Neural crest cell (in vitro differentiated cells): ENCODE results near the gene TAF5L. TPM values are rescaled to one million over a fixed set of nuclear protein-coding genes. Genes with fewer than 3 reads are reported as not detected.

Experiments used
- DNase-seq: peaks from one replicate; pipeline ENCODE4 v3.0.0; 2021; ENCODE audit warnings: low read depth, mixed read lengths, low spot score
- H3K27ac Mint-ChIP-seq: one replicate; pipeline ENCODE4 v1.8.0; 2021; ENCODE audit warnings: mild to moderate bottlenecking, mixed read lengths; ENCODE audit not compliant: unreplicated experiment
- H3K27me3 Mint-ChIP-seq: 2 replicates; pipeline ENCODE4 v1.8.0; 2021; ENCODE audit warnings: low read depth, mild to moderate bottlenecking, mixed read lengths
- H3K36me3 Mint-ChIP-seq: 2 replicates; pipeline ENCODE4 v1.8.0; 2021; ENCODE audit warnings: low read depth, mild to moderate bottlenecking, mixed read lengths
- H3K4me1 Mint-ChIP-seq: 2 replicates; pipeline ENCODE4 v1.8.0; 2021; ENCODE audit warnings: mixed read lengths
- H3K4me3 Mint-ChIP-seq: one replicate; pipeline ENCODE4 v1.8.0; 2021; ENCODE audit warnings: mild to moderate bottlenecking, mixed read lengths
- H3K9me3 Mint-ChIP-seq: 2 replicates; pipeline ENCODE4 v1.8.0; 2021; ENCODE audit warnings: mixed read lengths
- total RNA-seq: library from RNA; stranded (reverse); gene quantifications from 2 replicates; pipeline ENCODE4 v1.2.1, GENCODE V29; 2021
- TF ChIP-seq, protein P1 (sequence below): fragments of 200-600 bp; sonication (generic); conservative IDR thresholded peaks from 2 replicates; pipeline ENCODE4 v1.5.0; 2021; ENCODE audit warnings: antibody characterized with exemption, mild to moderate bottlenecking

Gene TAF5L
- total RNA-seq, 1 donor from 2014 or later = 29.7 TPM

DNA sequence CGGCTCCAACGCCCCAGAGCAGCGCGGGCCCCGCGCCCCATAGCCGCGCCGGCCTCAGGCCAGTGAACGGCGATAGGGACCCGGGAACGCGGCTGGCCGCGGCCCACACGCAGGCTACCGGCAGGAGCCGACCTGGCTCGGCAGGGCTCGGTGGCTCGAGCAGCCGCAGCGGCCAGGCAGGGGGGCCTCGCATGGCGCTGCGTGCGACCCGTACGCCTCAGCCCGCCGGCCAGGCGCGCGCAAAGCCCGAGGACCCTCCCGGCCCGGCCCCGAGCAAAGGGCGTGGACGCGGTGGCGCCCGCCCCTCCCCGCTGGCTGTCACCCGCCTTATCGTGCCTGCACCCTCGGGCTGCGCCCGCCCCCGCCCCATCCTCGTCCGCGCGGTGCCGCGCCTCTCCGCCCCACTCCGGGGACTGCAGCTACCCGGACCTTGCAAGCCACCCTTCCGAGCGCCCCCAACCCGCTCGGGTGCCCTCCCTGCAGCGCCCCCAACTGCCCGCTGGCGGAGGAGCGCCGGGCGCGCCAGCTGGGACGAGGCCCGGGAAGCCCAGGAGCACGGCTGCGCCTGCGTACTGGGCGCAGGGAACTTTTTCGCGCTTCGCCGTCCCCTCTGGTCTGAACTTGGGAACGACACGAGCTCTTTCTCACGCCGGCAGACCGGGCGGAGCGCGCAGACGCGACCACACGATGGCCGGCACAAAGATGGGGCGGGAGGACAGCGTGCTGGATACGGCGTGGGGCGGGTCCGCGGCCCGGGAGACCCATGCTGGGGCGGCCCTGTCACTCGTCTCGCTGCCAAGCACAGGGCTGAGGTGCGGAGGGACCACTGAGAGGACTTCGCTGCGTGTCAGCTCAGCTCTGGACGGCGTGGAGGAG lies 67.2 kb downstream of the TAF5L start, which contains the start of gene ABCB10:
TSS of gene ABCB10 (minus strand) at position 248 of the 876 bp plus-strand sequence. CDS start at position 193, 55 bp downstream.
- H3K4me3 Mint-ChIP-seq = peak within 1 kb of the TSS; percentile 95
- H3K9me3 Mint-ChIP-seq = no peaks in the 10 kb centered on the region
- peaks cover 47% of the 10 kb centered on the region for H3K4me1 Mint-ChIP-seq
- H3K27me3 Mint-ChIP-seq = no peaks in the 10 kb centered on the region
- H3K27ac Mint-ChIP-seq = peak within 1 kb of the TSS; percentile 82
- TF ChIP-seq, protein P1, sequence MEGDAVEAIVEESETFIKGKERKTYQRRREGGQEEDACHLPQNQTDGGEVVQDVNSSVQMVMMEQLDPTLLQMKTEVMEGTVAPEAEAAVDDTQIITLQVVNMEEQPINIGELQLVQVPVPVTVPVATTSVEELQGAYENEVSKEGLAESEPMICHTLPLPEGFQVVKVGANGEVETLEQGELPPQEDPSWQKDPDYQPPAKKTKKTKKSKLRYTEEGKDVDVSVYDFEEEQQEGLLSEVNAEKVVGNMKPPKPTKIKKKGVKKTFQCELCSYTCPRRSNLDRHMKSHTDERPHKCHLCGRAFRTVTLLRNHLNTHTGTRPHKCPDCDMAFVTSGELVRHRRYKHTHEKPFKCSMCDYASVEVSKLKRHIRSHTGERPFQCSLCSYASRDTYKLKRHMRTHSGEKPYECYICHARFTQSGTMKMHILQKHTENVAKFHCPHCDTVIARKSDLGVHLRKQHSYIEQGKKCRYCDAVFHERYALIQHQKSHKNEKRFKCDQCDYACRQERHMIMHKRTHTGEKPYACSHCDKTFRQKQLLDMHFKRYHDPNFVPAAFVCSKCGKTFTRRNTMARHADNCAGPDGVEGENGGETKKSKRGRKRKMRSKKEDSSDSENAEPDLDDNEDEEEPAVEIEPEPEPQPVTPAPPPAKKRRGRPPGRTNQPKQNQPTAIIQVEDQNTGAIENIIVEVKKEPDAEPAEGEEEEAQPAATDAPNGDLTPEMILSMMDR = peak; percentile 80
- DNase-seq = peak; percentile 98
- H3K36me3 Mint-ChIP-seq = no peaks in the 10 kb centered on the region

DNA sequence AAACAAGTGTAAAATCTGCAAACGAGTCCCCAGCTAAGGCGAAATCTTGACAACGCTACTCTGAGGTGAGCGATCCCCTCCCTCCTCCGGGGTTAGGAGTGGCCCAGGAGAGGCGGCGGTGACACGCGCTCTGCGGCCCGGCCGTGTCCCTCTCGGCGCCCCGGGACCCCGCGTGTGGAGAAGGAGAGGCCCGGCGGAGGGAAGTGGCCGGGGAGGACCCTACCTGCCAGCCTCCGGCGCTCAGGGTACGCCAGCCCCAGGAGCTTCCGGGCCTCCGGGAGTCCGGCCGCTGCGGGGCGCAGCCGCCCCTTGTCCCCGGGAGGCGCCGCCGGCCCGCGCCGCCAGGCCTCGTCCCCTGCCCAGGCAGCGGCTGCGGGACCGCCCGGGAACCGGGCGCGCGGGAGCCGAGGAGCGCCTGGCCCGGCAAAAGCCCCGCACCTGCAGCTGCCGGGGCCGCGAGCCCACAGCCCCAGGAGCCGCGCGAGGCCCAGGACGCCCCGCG lies 68.0 kb downstream of the TAF5L start:
- H3K4me1 Mint-ChIP-seq = peaks cover 44% of the 10 kb centered on the region
- peak overlapping the region; percentile 92 for H3K4me3 Mint-ChIP-seq
- H3K27me3 Mint-ChIP-seq = no peaks in the 10 kb centered on the region
- H3K9me3 Mint-ChIP-seq = no peaks in the 10 kb centered on the region
- peak; percentile 36 for DNase-seq
- H3K36me3 Mint-ChIP-seq = no peaks in the 10 kb centered on the region
- TF ChIP-seq, protein P1 = no peak
- H3K27ac Mint-ChIP-seq = peak overlapping the region; percentile 35

DNA sequence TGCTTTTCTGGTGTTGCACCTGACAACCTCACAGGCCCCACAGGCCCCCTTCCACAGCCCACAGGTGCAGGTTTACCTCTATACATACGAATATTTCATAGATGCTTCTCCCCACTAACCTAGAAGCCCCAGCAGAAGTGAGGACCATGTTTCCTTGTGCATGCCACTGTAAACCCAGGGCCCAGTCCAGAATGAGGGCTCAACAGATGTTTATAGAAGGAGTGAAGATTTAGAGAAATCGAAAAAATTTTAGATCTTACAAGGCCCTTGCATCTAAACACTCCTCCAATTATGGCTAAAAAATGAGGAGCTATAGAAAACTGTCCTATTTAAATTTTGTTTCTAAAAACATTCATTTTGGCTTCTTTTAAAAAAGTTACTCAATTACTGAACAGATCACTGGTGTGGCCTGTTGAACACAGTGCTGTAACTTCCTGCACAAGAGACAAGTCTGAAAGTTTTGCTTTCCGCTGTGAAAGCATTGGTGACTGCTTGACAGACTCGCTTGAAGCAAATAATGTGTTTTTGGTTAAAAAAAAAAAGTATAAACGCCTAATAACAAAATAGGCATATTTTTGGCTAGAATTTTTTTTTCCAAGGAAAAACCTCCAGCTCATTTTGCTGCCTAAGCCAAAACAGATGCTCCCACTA lies 68.6 kb downstream of the TAF5L start:
- Mint-ChIP-seq H3K27ac (peak overlapping the region; percentile 35), H3K4me1 (peaks cover 50% of the 10 kb centered on the region), H3K4me3 (peak overlapping the region; percentile 92), H3K9me3 (no peaks in the 10 kb centered on the region), H3K27me3 (no peaks in the 10 kb centered on the region), H3K36me3 (no peaks in the 10 kb centered on the region)
- TF ChIP-seq, protein P1 = no peak
- DNase-seq = no peak

- Mint-ChIP-seq H3K9me3 (no peaks in the 10 kb centered on the region), H3K36me3 (no peaks in the 10 kb centered on the region), H3K27ac (no peak overlapping the region), H3K4me3 (peak overlapping the region; percentile 22), H3K27me3 (no peaks in the 10 kb centered on the region), H3K4me1 (peaks cover 56% of the 10 kb centered on the region)
- TF ChIP-seq, protein P1 = no peak
- DNase-seq = no peak
These were observed 70.9 kb downstream of the TAF5L start for GRCh38 chr1:229554886-229555621.

DNA sequence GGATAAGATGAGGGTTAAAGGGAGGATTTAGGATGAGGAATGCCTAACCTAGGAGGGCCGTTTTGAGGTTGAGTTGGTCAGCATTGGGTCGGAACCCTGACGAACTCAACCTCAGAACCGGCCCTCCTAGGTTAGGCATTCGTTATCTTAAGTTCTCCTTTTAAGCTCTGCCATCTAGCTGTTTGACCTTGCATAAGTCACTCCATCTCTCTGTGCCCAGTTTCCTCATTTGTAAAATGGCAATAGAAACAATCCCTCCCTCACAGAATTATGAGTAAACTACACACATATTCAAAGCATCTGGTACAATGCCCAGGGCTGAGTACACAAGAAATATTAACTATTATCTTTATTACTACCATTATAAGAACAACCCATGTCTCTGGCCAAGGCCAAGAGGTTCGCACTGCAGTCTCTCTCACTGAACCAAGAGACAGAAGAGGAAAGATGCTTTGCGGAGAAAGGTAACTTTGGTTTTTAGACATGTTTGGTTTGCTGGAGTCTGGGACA lies 72.2 kb downstream of the TAF5L start:
- no peaks in the 10 kb centered on the region for H3K36me3 Mint-ChIP-seq
- H3K4me3 Mint-ChIP-seq = peak overlapping the region; percentile 61
- no peak for DNase-seq
- H3K27ac Mint-ChIP-seq = no peak overlapping the region
- no peaks in the 10 kb centered on the region for H3K9me3 Mint-ChIP-seq
- no peaks in the 10 kb centered on the region for H3K27me3 Mint-ChIP-seq
- TF ChIP-seq, protein P1 = no peak
- H3K4me1 Mint-ChIP-seq = peaks cover 48% of the 10 kb centered on the region
